GM12878 (cell line): ENCODE measurements around the gene TMEM38B. TPM values are rescaled to one million over a fixed set of nuclear protein-coding genes. Genes with fewer than 3 reads are reported as not detected.

Experiments
- ATAC-seq: fragments of 200-7000 bp; cut with Tn5 transposase; 3 replicates; pipeline ENCODE4 v1.9.1; 2020; ENCODE audit warnings: mild to moderate bottlenecking, moderate library complexity
- BruUV-seq: library from RNA; stranded (reverse); fragments of 400-500 nt; replicated peaks from 2 replicates; lab custom pipeline; 2021; lab: Mats Ljungman, UMichigan
- CTCF ChIA-PET: fragments of 300-600 bp; sonication (Branson Sonifier 250); formaldehyde crosslinking; extraction: SDS; loops from one replicate; lab custom pipeline; 2021; ENCODE audit warnings: inconsistent platforms; lab: Yijun Ruan, JAX
- POLR2A ChIA-PET: fragments of 350-600 bp; formaldehyde crosslinking; extraction: SDS; loops from one replicate; lab custom pipeline; 2021; ENCODE audit warnings: inconsistent platforms; lab: Charles Lee
- RAD21 ChIA-PET: fragments of 300-600 bp; sonication (Branson Sonifier 250); formaldehyde crosslinking; loops from one replicate; lab custom pipeline; 2023; ENCODE audit warnings: antibody characterized with exemption; ENCODE audit not compliant: unreplicated experiment; lab: Charles Lee
- SMC1A ChIA-PET: fragments of 300-600 bp; sonication (Branson Sonifier 250); formaldehyde crosslinking; loops from one replicate; lab custom pipeline; 2023; ENCODE audit not compliant: unreplicated experiment, uncharacterized antibody; lab: Charles Lee
- DNase-seq: peaks from one replicate; pipeline ENCODE4 v3.0.0-alpha.2; 2011; ENCODE audit warnings: low read depth, low spot score
- FAIRE-seq: peaks from 3 replicates; lab custom pipeline; 2011; peaks lifted over from hg19 to GRCh38; lab: Jason Lieb, UNC
- H2AFZ ChIP-seq: 2 replicates; pipeline ENCODE4 v1.6.0; 2011; ENCODE audit warnings: low read depth, low read length, control low read depth; ENCODE audit not compliant: control insufficient read depth
- H3K27ac ChIP-seq: 2 replicates; pipeline ENCODE4 v1.5.1; 2011; ENCODE audit warnings: control low read depth; ENCODE audit not compliant: control insufficient read depth, insufficient read depth
- H3K27me3 ChIP-seq, 2 experiments: replicated peaks in 1 of 2; 2 replicates each; pipeline versions ENCODE4 v1.6.0 to v1.6.1; 2011; ENCODE audit warnings: low read length in 1 of 2; ENCODE audit not compliant: control insufficient read depth in 2 of 2, insufficient read depth in 2 of 2
- H3K36me3 ChIP-seq, 2 experiments: 2 replicates each; pipeline ENCODE4 v1.5.1; 2011; ENCODE audit warnings: low read length in 1 of 2; ENCODE audit not compliant: control insufficient read depth in 2 of 2, insufficient read depth in 2 of 2
- H3K4me1 ChIP-seq: 2 replicates; pipeline ENCODE4 v1.6.1; 2011; ENCODE audit warnings: mild to moderate bottlenecking, low read length, moderate library complexity, mixed read lengths; ENCODE audit not compliant: control insufficient read depth, insufficient read depth
- H3K4me2 ChIP-seq: 2 replicates; pipeline ENCODE4 v1.6.0; 2011; ENCODE audit warnings: control low read depth; ENCODE audit not compliant: control insufficient read depth, insufficient read depth
- H3K4me3 ChIP-seq: fragments of 200-600 bp; sonication (generic); 2 replicates; pipeline ENCODE4 v1.5.1; 2016
- H3K79me2 ChIP-seq: 2 replicates; pipeline ENCODE4 v1.6.0; 2011; ENCODE audit warnings: low read length; ENCODE audit not compliant: control insufficient read depth, insufficient read depth
- H3K9ac ChIP-seq: 2 replicates; pipeline ENCODE4 v1.8.0; 2011; ENCODE audit warnings: low read length, control low read depth, mixed read lengths; ENCODE audit not compliant: control insufficient read depth, insufficient read depth
- H3K9me3 ChIP-seq: replicated peaks from 3 replicates; pipeline ENCODE4 v1.5.1; 2011; ENCODE audit warnings: mild to moderate bottlenecking, low read length; ENCODE audit not compliant: control insufficient read depth, insufficient read depth
- H4K20me1 ChIP-seq: 2 replicates; pipeline ENCODE4 v1.6.0; 2011; ENCODE audit not compliant: control insufficient read depth, insufficient read depth
- ASH2L ChIP-seq: fragments of 300-600, 200-600 bp; sonication (generic); IDR thresholded peaks from 2 replicates; pipeline ENCODE4 v1.6.1; 2017; ENCODE audit warnings: low read depth, mild to moderate bottlenecking, borderline replicate concordance
- CHD1 ChIP-seq: IDR thresholded peaks from 2 replicates; pipeline ENCODE4 v1.6.1; 2012; ENCODE audit warnings: low read depth, low read length, improper control_type of control experiment
- CUX1 ChIP-seq: IDR thresholded peaks from 2 replicates; pipeline ENCODE4 v1.6.1; 2012; ENCODE audit warnings: improper control_type of control experiment, low read depth, low read length; ENCODE audit not compliant: insufficient replicate concordance
- RUNX3 ChIP-seq: IDR thresholded peaks from 2 replicates; pipeline ENCODE4 v1.6.1; 2012; ENCODE audit warnings: low read length, inconsistent platforms
- TCF3 ChIP-seq: IDR thresholded peaks from 2 replicates; pipeline ENCODE4 v1.6.1; 2012; ENCODE audit warnings: low read depth, mild to moderate bottlenecking, low read length, borderline replicate concordance; ENCODE audit not compliant: insufficient read depth
- WGBS: methylation state at CpG from one replicate; pipeline ENCODE4 v1.1.6; 2016; ENCODE audit warnings: low lambda C conversion rate; ENCODE audit not compliant: insufficient replicate concordance, insufficient coverage; ENCODE audit errors: missing lambda C conversion rate; 5-methylcytosine and 5-hydroxymethylcytosine counted together
- in situ Hi-C: fragments of 300-500 bp; cut with MboI; formaldehyde crosslinking; loops from 9 replicates; pipeline ENCODE4 v1.14.3; 2018; ENCODE audit warnings: mixed read lengths
- intact Hi-C: fragments of 100-400 bp; cut with micrococcal nuclease; formaldehyde crosslinking; loops from one replicate; pipeline ENCODE4 v1.14.2; 2022; ENCODE audit not compliant: unreplicated experiment
- polyA plus RNA-seq, 11 experiments: library from polyadenylated mRNA; depleted of rRNA in 4 of 11; unstranded in 6 of 11; stranded (reverse) in 5 of 11; fragments of >200 nt; fragmentation: Nextera tagmentation in 4 of 11; fragmentation: Illumina TruSeq in 1 of 11; extraction: Ambion mirVana in 4 of 11; extraction: Trizol in 1 of 11; gene quantifications; 1 replicate in 1 of 11; 2 replicates in 10 of 11; pipeline versions ENCODE4 v1.2.1 to v1.2.3, GENCODE V29; 2011 to 2016; ENCODE audit warnings: inconsistent platforms in 2 of 11, missing spikeins in 2 of 11, low read depth in 1 of 11
- total RNA-seq, 4 experiments: library from RNA; depleted of rRNA in 3 of 4; stranded (reverse); fragments of >200 nt in 3 of 4; fragmentation: Illumina TruSeq in 1 of 4; extraction: Trizol in 1 of 4; gene quantifications; 2 replicates each; pipeline versions ENCODE4 v1.2.1 to v1.2.3, GENCODE V29; 2013 to 2021
- TF ChIP-seq, protein P1 (sequence below): fragments of 450-650 bp; IDR thresholded peaks from 2 replicates; pipeline ENCODE4 v1.6.1; 2016; ENCODE audit warnings: mild to moderate bottlenecking, moderate library complexity, borderline replicate concordance

Gene TMEM38B
- total and polyA plus RNA-seq, 10 of the 15 experiments (the other 5 are each of a cell fraction or from before 2014, with no cell fraction given): 8.4 to 22.5 (median 12.7) TPM

DNA sequence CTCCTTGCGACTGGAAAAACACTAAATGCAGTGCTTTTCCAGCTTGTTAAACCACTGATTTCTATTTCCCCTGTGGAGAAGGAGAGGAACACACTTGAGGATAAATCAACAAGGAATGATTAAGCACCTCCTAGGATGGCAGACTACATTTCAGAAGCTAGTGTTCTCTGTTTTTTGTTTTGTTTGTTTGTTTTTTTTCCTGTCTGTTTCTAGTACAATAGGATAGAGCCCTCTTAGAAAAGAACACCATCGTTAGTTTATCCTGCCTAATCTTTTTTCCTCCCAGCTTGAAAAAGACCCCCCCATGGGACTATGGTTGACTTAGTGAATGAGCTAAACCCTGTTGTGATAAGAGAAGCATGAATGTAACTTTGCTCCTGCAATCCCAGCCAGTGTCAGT lies 36.0 kb upstream of the TMEM38B start:
- intact Hi-C loops: no loop called here
- no peak for FAIRE-seq

More for the DNA sequence above, 36.0 kb upstream of the TMEM38B start:
- in situ Hi-C loops: no loop called here
- ChIA-PET RAD21 (no interaction called here), POLR2A (interaction anchor here (1.3 kb wide), 1 partner anchor 10 kb away, joined by 3 read pairs; no protein-coding TSS in a partner anchor), CTCF (interaction anchor here (0.6 to 2.1 kb wide), 3 partner anchors 21 to 192 kb away, joined by 4 to 5 read pairs (median 4); no protein-coding TSS in a partner anchor), SMC1A (interaction anchor here (0.7 to 1.6 kb wide), 2 partner anchors 11 to 15 kb away, joined by 5 read pairs; no protein-coding TSS in a partner anchor)
- no peaks in the 10 kb centered on the region for H3K9me3 ChIP-seq
- H3K27ac ChIP-seq: no peak overlapping the region
- no peaks in the 10 kb centered on the region for H3K79me2 ChIP-seq
- no peak for ATAC-seq
- 91% methylated on average over 2 of the region's 2 CpGs for WGBS
- DNase-seq: no peak
- no peaks in the 10 kb centered on the region for H4K20me1 ChIP-seq
- no peak overlapping the region for H3K4me3 ChIP-seq
- no peak overlapping the region for H3K4me2 ChIP-seq
- no peaks in the 10 kb centered on the region; a peak in 1 of 4 replicates for H3K27me3 ChIP-seq
- no TSS peak for BruUV-seq
- peaks cover 14% of the 10 kb centered on the region for H3K4me1 ChIP-seq
- no peak overlapping the region for H2AFZ ChIP-seq
- H3K9ac ChIP-seq: no peak overlapping the region
- no peaks in the 10 kb centered on the region for H3K36me3 ChIP-seq
- TF ChIP-seq, protein P1, sequence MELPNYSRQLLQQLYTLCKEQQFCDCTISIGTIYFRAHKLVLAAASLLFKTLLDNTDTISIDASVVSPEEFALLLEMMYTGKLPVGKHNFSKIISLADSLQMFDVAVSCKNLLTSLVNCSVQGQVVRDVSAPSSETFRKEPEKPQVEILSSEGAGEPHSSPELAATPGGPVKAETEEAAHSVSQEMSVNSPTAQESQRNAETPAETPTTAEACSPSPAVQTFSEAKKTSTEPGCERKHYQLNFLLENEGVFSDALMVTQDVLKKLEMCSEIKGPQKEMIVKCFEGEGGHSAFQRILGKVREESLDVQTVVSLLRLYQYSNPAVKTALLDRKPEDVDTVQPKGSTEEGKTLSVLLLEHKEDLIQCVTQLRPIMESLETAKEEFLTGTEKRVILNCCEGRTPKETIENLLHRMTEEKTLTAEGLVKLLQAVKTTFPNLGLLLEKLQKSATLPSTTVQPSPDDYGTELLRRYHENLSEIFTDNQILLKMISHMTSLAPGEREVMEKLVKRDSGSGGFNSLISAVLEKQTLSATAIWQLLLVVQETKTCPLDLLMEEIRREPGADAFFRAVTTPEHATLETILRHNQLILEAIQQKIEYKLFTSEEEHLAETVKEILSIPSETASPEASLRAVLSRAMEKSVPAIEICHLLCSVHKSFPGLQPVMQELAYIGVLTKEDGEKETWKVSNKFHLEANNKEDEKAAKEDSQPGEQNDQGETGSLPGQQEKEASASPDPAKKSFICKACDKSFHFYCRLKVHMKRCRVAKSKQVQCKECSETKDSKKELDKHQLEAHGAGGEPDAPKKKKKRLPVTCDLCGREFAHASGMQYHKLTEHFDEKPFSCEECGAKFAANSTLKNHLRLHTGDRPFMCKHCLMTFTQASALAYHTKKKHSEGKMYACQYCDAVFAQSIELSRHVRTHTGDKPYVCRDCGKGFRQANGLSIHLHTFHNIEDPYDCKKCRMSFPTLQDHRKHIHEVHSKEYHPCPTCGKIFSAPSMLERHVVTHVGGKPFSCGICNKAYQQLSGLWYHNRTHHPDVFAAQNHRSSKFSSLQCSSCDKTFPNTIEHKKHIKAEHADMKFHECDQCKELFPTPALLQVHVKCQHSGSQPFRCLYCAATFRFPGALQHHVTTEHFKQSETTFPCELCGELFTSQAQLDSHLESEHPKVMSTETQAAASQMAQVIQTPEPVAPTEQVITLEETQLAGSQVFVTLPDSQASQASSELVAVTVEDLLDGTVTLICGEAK: no peak
- TF ChIP-seq ASH2L (no peak), CHD1 (no peak), CUX1 (no peak), RUNX3 (no peak), TCF3 (no peak)
